OCI-LY3 (cell line): ENCODE results near the gene DPPA4.

Experiments used
- H2AFZ ChIP-seq: fragments of 200-600, 300-600 bp; shearing (Covaris generic); 2 replicates; pipeline ENCODE4 v1.6.0; 2014; ENCODE audit warnings: antibody characterized with exemption, low read depth, low read length
- H3K27ac ChIP-seq: fragments of 200-600, 300-600 bp; sonication (generic); 2 replicates; pipeline ENCODE4 v1.5.1; 2014; ENCODE audit warnings: mild to moderate bottlenecking, low read length, moderate library complexity, mixed read lengths
- H3K27me3 ChIP-seq: fragments of 200-600, 300-600 bp; sonication (generic); 2 replicates; pipeline ENCODE4 v1.6.1; 2014; ENCODE audit warnings: low read depth, low read length, mixed read lengths
- H3K36me3 ChIP-seq: fragments of 200-600, 300-600 bp; sonication (generic); replicated peaks from 2 replicates; pipeline ENCODE3; 2014; ENCODE audit warnings: low read depth, low read length, mixed read lengths
- H3K4me1 ChIP-seq: fragments of 300-600, 200-600 bp; sonication (generic); 2 replicates; pipeline ENCODE4 v1.6.1; 2014; ENCODE audit warnings: low read length, mixed read lengths
- H3K4me2 ChIP-seq: fragments of 200-600, 300-600 bp; sonication (generic); 2 replicates; pipeline ENCODE4 v1.6.1; 2014; ENCODE audit warnings: low read length, mixed read lengths
- H3K4me3 ChIP-seq: fragments of 300-600, 200-600 bp; sonication (generic); 2 replicates; pipeline ENCODE4 v1.5.1; 2014; ENCODE audit warnings: antibody characterized with exemption, mild to moderate bottlenecking, low read length, moderate library complexity
- H3K79me2 ChIP-seq: fragments of 300-600, 200-600 bp; shearing (Covaris generic); 2 replicates; pipeline ENCODE4 v1.6.1; 2014; ENCODE audit warnings: mild to moderate bottlenecking, low read length, mixed read lengths
- H3K9ac ChIP-seq: fragments of 300-600, 200-600 bp; shearing (Covaris generic); 2 replicates; pipeline ENCODE4 v1.6.0; 2014; ENCODE audit warnings: mild to moderate bottlenecking, low read length, moderate library complexity
- H3K9me3 ChIP-seq: fragments of 200-600, 300-600 bp; shearing (Covaris generic); 2 replicates; pipeline ENCODE4 v1.6.1; 2014; ENCODE audit warnings: low read length, mixed read lengths; ENCODE audit not compliant: insufficient read depth
- H4K20me1 ChIP-seq: fragments of 200-600, 300-600 bp; sonication (generic); 2 replicates; pipeline ENCODE4 v1.6.1; 2016; ENCODE audit warnings: low read length, mixed read lengths; ENCODE audit not compliant: insufficient read depth
- CTCF ChIP-seq: fragments of 200-600, 300-600 bp; sonication (generic); IDR thresholded peaks from 2 replicates; pipeline ENCODE4 v1.5.1; 2014; ENCODE audit warnings: antibody characterized with exemption, low read length, low read depth
- EZH2phosphoT487 ChIP-seq: fragments of 200-600 bp; shearing (Covaris generic); IDR thresholded peaks from 2 replicates; pipeline ENCODE4 v1.6.1; 2018; ENCODE audit warnings: antibody characterized with exemption, mixed run types, low read depth

Gene DPPA4

GRCh38 chr3:109338322-109338721 lies 976 bp upstream of the DPPA4 start:
- Histone ChIP-seq H4K20me1 (no peaks in the 10 kb centered on the region), H3K36me3 (no peaks in the 10 kb centered on the region), H3K9ac (no peak overlapping the region), H3K9me3 (no peaks in the 10 kb centered on the region), H3K27ac (no peak overlapping the region), H3K4me2 (no peak overlapping the region), H3K4me1 (no peaks in the 10 kb centered on the region), H3K4me3 (no peak overlapping the region), H3K79me2 (no peaks in the 10 kb centered on the region), H3K27me3 (no peaks in the 10 kb centered on the region), H2AFZ (no peak overlapping the region)
- no peak for TF ChIP-seq EZH2phosphoT487
- TF ChIP-seq CTCF, result no peak

GRCh38 chr3:109336291-109336861 lies 970 bp downstream of the DPPA4 start:
- no peak for TF ChIP-seq CTCF
- no peak for TF ChIP-seq EZH2phosphoT487
- Histone ChIP-seq H3K9ac (no peak overlapping the region), H3K4me3 (no peak overlapping the region), H3K27me3 (no peaks in the 10 kb centered on the region), H3K9me3 (no peaks in the 10 kb centered on the region), H3K27ac (no peak overlapping the region), H4K20me1 (no peaks in the 10 kb centered on the region), H2AFZ (no peak overlapping the region), H3K79me2 (no peaks in the 10 kb centered on the region), H3K4me2 (no peak overlapping the region), H3K36me3 (no peaks in the 10 kb centered on the region), H3K4me1 (no peaks in the 10 kb centered on the region)

GRCh38 chr3:109334572-109334971 lies 2.8 kb downstream of the DPPA4 start:
- Histone ChIP-seq H3K36me3 (no peaks in the 10 kb centered on the region), H3K4me1 (no peaks in the 10 kb centered on the region), H3K27me3 (no peaks in the 10 kb centered on the region), H3K79me2 (no peaks in the 10 kb centered on the region), H4K20me1 (no peaks in the 10 kb centered on the region), H3K27ac (no peak overlapping the region), H3K9ac (no peak overlapping the region), H3K4me2 (no peak overlapping the region), H3K4me3 (no peak overlapping the region), H3K9me3 (no peaks in the 10 kb centered on the region), H2AFZ (no peak overlapping the region)
- no peak for TF ChIP-seq EZH2phosphoT487
- no peak for TF ChIP-seq CTCF

GRCh38 chr3:109331692-109332091 lies 5.7 kb downstream of the DPPA4 start:
- no peak overlapping the region for H3K4me3 ChIP-seq
- no peak overlapping the region for H3K9ac ChIP-seq
- no peaks in the 10 kb centered on the region for H3K4me1 ChIP-seq
- H4K20me1 ChIP-seq, result no peaks in the 10 kb centered on the region
- no peak for TF ChIP-seq EZH2phosphoT487
- TF ChIP-seq CTCF, result no peak
- H3K79me2 ChIP-seq, result no peaks in the 10 kb centered on the region
- H3K27ac ChIP-seq, result no peak overlapping the region
- no peaks in the 10 kb centered on the region for H3K36me3 ChIP-seq
- no peaks in the 10 kb centered on the region; the same call in 1 of the 2 replicates for H3K27me3 ChIP-seq
- no peak overlapping the region for H2AFZ ChIP-seq
- no peak overlapping the region for H3K4me2 ChIP-seq
- no peaks in the 10 kb centered on the region for H3K9me3 ChIP-seq
